Neural cell (in vitro differentiated cells): ENCODE results near the gene PTGIS. TPM values are rescaled to one million over a fixed set of nuclear protein-coding genes. Genes with fewer than 3 reads are reported as not detected.

ENCODE experiments used
- H2AFZ ChIP-seq: fragments of 200-600, 300-800 bp; sonication (generic), shearing (Covaris generic); 2 replicates; pipeline ENCODE4 v1.6.0; 2014; ENCODE audit warnings: low read depth, mild to moderate bottlenecking, antibody characterized with exemption, low read length, moderate library complexity
- H3F3A ChIP-seq: fragments of 200-600 bp; shearing (Covaris generic); 2 replicates; pipeline ENCODE4 v1.6.1; 2016; ENCODE audit warnings: mild to moderate bottlenecking, moderate library complexity, mixed read lengths, antibody characterized with exemption, low read length; ENCODE audit not compliant: insufficient read depth, poor library complexity, severe bottlenecking
- H3K27ac ChIP-seq: fragments of 200-600, 300-800 bp; sonication (generic), shearing (Covaris generic); 2 replicates; pipeline ENCODE4 v1.5.1; 2014; ENCODE audit warnings: mild to moderate bottlenecking, low read length, moderate library complexity
- H3K27me3 ChIP-seq: fragments of 300-800, 200-600 bp; sonication (generic), shearing (Covaris generic); 2 replicates; pipeline ENCODE4 v1.6.0; 2014; ENCODE audit warnings: mild to moderate bottlenecking, low read depth, low read length, moderate library complexity; ENCODE audit not compliant: insufficient read depth
- H3K36me3 ChIP-seq: fragments of 300-800, 200-600 bp; sonication (generic), shearing (Covaris generic); 2 replicates; pipeline ENCODE4 v1.5.1; 2014; ENCODE audit warnings: mild to moderate bottlenecking, antibody characterized with exemption, low read length, moderate library complexity; ENCODE audit not compliant: insufficient read depth
- H3K4me2 ChIP-seq: fragments of 300-800, 200-600 bp; sonication (generic), shearing (Covaris generic); 2 replicates; pipeline ENCODE4 v1.6.0; 2014; ENCODE audit warnings: mild to moderate bottlenecking, low read length
- H3K4me3 ChIP-seq: fragments of 300-800, 200-600 bp; sonication (generic), shearing (Covaris generic); 2 replicates; pipeline ENCODE4 v1.5.1; 2014; ENCODE audit warnings: mild to moderate bottlenecking, low read length, moderate library complexity
- H3K79me2 ChIP-seq: fragments of 200-600 bp; shearing (Covaris generic); replicated peaks from 2 replicates; pipeline ENCODE4 v1.6.0; 2014; ENCODE audit warnings: mild to moderate bottlenecking, low read length, moderate library complexity; ENCODE audit not compliant: insufficient read depth
- H3K9ac ChIP-seq: fragments of 300-800, 200-600 bp; sonication (generic), shearing (Covaris generic); 2 replicates; pipeline ENCODE4 v1.6.1; 2016; ENCODE audit warnings: mild to moderate bottlenecking, low read length, mixed read lengths
- H3K9me2 ChIP-seq: fragments of 200-600 bp; shearing (Covaris generic); 2 replicates; pipeline ENCODE4 v1.6.1; 2016; ENCODE audit warnings: mild to moderate bottlenecking, low read length, mixed read lengths; ENCODE audit not compliant: insufficient read depth
- H3K9me3 ChIP-seq: fragments of 200-600, 300-800 bp; sonication (generic), shearing (Covaris generic); 2 replicates; pipeline ENCODE4 v1.6.1; 2016; ENCODE audit warnings: mild to moderate bottlenecking, mixed run types, low read length, moderate library complexity, mixed read lengths
- H4K20me1 ChIP-seq: fragments of 200-600 bp; shearing (Covaris generic); 2 replicates; pipeline ENCODE4 v1.6.1; 2016; ENCODE audit warnings: mild to moderate bottlenecking, mixed run types; ENCODE audit not compliant: insufficient read depth
- CTCF ChIP-seq: fragments of 450-650 bp; IDR thresholded peaks from 2 replicates; pipeline ENCODE4 v1.5.1; 2014; ENCODE audit warnings: antibody characterized with exemption, mild to moderate bottlenecking, moderate library complexity; ENCODE audit not compliant: poor library complexity, severe bottlenecking
- EP300 ChIP-seq: fragments of 450-650 bp; conservative IDR thresholded peaks from 2 replicates; pipeline ENCODE4 v1.6.1; 2014; ENCODE audit warnings: antibody characterized with exemption, mild to moderate bottlenecking, moderate library complexity; ENCODE audit not compliant: poor library complexity, severe bottlenecking
- EZH2 ChIP-seq: fragments of 200-600, 300-800 bp; shearing (Covaris generic), sonication (generic); IDR thresholded peaks from 2 replicates; pipeline ENCODE4 v1.6.1; 2014; ENCODE audit warnings: antibody characterized with exemption, low read length, borderline replicate concordance, mild to moderate bottlenecking; ENCODE audit not compliant: insufficient read depth, poor library complexity, severe bottlenecking
- MXI1 ChIP-seq: fragments of 450-650 bp; conservative IDR thresholded peaks from 2 replicates; pipeline ENCODE4 v1.6.1; 2014; ENCODE audit warnings: antibody characterized with exemption, mild to moderate bottlenecking; ENCODE audit not compliant: poor library complexity, severe bottlenecking
- POLR2AphosphoS5 ChIP-seq: IDR thresholded peaks from 2 replicates; pipeline ENCODE4 v1.6.1; 2012
- RAD21 ChIP-seq: fragments of 450-650 bp; conservative IDR thresholded peaks from 2 replicates; pipeline ENCODE4 v1.6.1; 2014; ENCODE audit warnings: antibody characterized with exemption, mild to moderate bottlenecking, moderate library complexity
- REST ChIP-seq: IDR thresholded peaks from 2 replicates; pipeline ENCODE4 v1.6.1; 2012; ENCODE audit warnings: borderline replicate concordance
- SMC3 ChIP-seq: fragments of 450-650 bp; conservative IDR thresholded peaks from 2 replicates; pipeline ENCODE4 v1.6.1; 2014; ENCODE audit warnings: antibody characterized with exemption, mild to moderate bottlenecking, moderate library complexity; ENCODE audit not compliant: poor library complexity
- TAF1 ChIP-seq: IDR thresholded peaks from 2 replicates; pipeline ENCODE4 v1.6.1; 2012; ENCODE audit warnings: low read depth
- polyA plus RNA-seq: library from polyadenylated mRNA; depleted of rRNA; stranded (reverse); fragments of >200 nt; gene quantifications from 2 replicates; pipeline ENCODE4 v1.2.3, GENCODE V29; 2014

The PTGIS gene
- polyA plus RNA-seq, 1 donor from 2014 or later: 3.2 TPM

GRCh38 chr20:49515586-49515985, 52.4 kb downstream of the PTGIS start:
- H3K79me2 ChIP-seq: no peaks in the 10 kb centered on the region
- no peak overlapping the region for H3K9ac ChIP-seq

GRCh38 chr20:49513517-49513916, 54.4 kb downstream of the PTGIS start:
- no peak overlapping the region for H3K4me3 ChIP-seq
- H3K36me3 ChIP-seq: no peaks in the 10 kb centered on the region
- H3K4me2 ChIP-seq: no peak overlapping the region
- H3F3A ChIP-seq: no peaks in the 10 kb centered on the region
- H3K9me2 ChIP-seq: no peaks in the 10 kb centered on the region
- no peaks in the 10 kb centered on the region for H3K79me2 ChIP-seq
- H3K27me3 ChIP-seq: no peaks in the 10 kb centered on the region
- H4K20me1 ChIP-seq: no peaks in the 10 kb centered on the region
- H3K9me3 ChIP-seq: no peaks in the 10 kb centered on the region
- no peak overlapping the region for H3K27ac ChIP-seq
- no peak overlapping the region for H3K9ac ChIP-seq
- no peak overlapping the region for H2AFZ ChIP-seq
- no peak for TF ChIP-seq EP300
- no peak for TF ChIP-seq SMC3
- TF ChIP-seq CTCF: no peak
- no peak for TF ChIP-seq REST
- no peak for TF ChIP-seq EZH2
- TF ChIP-seq POLR2AphosphoS5: no peak

More at GRCh38 chr20:49515586-49515985, 52.4 kb downstream of the PTGIS start:
- Histone ChIP-seq H3K27ac (no peak overlapping the region), H3F3A (no peaks in the 10 kb centered on the region), H3K27me3 (no peaks in the 10 kb centered on the region), H2AFZ (no peak overlapping the region), H3K36me3 (no peaks in the 10 kb centered on the region), H3K4me3 (no peak overlapping the region), H3K9me2 (no peaks in the 10 kb centered on the region), H3K4me2 (no peak overlapping the region), H3K9me3 (no peaks in the 10 kb centered on the region), H4K20me1 (no peaks in the 10 kb centered on the region)
- TF ChIP-seq SMC3 (no peak), MXI1 (no peak), POLR2AphosphoS5 (no peak), REST (no peak), EZH2 (no peak), TAF1 (no peak), CTCF (no peak), EP300 (no peak), RAD21 (no peak)
